GM23248 (cell line): Measurements from ENCODE around the gene C15orf61.

ENCODE experiments used
- EZH2 ChIP-seq: fragments of 200-600 bp; sonication (generic); IDR thresholded peaks from 2 replicates; pipeline ENCODE4 v1.6.1; 2018; ENCODE audit warnings: antibody characterized with exemption, mild to moderate bottlenecking; ENCODE audit not compliant: insufficient read depth, poor library complexity, severe bottlenecking
- EZH2phosphoT487 ChIP-seq: fragments of 200-600 bp; sonication (generic); IDR thresholded peaks from 2 replicates; pipeline ENCODE4 v1.6.1; 2018; ENCODE audit warnings: antibody characterized with exemption, moderate library complexity, mild to moderate bottlenecking, low read depth; ENCODE audit not compliant: insufficient read depth

DNA sequence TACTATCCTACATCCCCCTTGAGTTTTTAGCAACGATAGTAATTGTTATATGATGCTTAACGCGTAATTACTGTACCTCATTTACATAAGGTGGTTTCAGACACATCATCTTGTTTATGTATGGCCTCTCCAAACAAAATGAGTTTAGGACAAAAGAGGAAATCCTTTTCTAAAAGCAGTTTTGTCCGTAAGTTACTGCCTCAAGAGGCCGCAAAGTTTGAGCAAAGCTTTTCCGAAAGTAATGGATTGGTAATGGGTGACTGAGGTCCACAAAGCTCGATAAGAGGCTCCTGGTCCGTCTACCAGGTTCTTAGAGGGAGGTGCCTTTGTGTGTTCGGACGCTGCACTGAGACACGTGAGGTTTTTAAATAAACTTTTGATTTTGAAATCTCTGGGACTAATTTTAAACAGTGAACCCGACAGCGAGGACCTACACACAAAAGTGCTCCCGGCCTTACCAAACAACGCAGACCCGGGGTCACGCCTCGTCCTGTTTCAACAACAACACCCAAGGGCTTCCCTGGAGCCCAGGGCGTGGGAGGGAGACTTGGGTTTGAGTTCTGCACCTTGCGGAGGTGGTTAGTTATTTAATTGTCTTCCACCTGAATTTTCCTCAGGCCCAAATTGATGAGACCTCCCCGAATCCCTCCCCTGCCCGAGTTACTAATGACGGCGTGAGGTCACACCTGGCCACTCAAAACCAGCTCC is 456 bp upstream of the C15orf61 start:
- TF ChIP-seq EZH2 (no peak), EZH2phosphoT487 (no peak)
